ENCODE data around the gene UNC5B. TPM values are rescaled to one million over a fixed set of nuclear protein-coding genes. Genes with fewer than 3 reads are reported as not detected.

UNC5B gene
- total and polyA plus RNA-seq, 8 donors = 14.4 to 31.2 (median 21.4) TPM

- DNase-seq (no peak), ATAC-seq (no peak)
- Histone ChIP-seq H3K4me3 (no peak overlapping the region), H3K9me3 (no peaks in the 10 kb centered on the region), H3K36me3 (no peaks in the 10 kb centered on the region), H3K27ac (no peak overlapping the region), H3K4me1 (peaks cover 6 to 41% of the 10 kb centered on the region in 2 donors), H3K27me3 (peaks cover 13 to 64% of the 10 kb centered on the region in 2 donors)
- no peak for TF ChIP-seq CTCF (IDR thresholded peaks at IDR 0.05)
- intact Hi-C loops (cut with DNase I) = loop anchor here in 1 of 2 donors (10.0 kb wide), 1 partner anchor 65 kb away; no protein-coding TSS in a partner anchor
Observed at GRCh38 chr10:71209731-71210541, 2.4 kb upstream of the UNC5B start.

GRCh38 chr10:71210542-71210871 lies 1.9 kb upstream of the UNC5B start:
- Histone ChIP-seq H3K36me3 (no peaks in the 10 kb centered on the region), H3K27ac (no peak overlapping the region), H3K27me3 (peaks cover 13 to 67% of the 10 kb centered on the region in 2 donors), H3K9me3 (no peaks in the 10 kb centered on the region), H3K4me3 (no peak overlapping the region), H3K4me1 (peaks cover 6 to 43% of the 10 kb centered on the region in 2 donors)
- intact Hi-C loops (cut with DNase I) = loop anchor here in 1 of 2 donors (10.0 kb wide), 1 partner anchor 64 kb away; no protein-coding TSS in a partner anchor
- ATAC-seq (no peak), DNase-seq (no peak)
- TF ChIP-seq CTCF (IDR thresholded peaks at IDR 0.05) = no peak

GRCh38 chr10:71211053-71211452 lies 1.3 kb upstream of the UNC5B start:
- intact Hi-C loops (cut with DNase I) = loop anchor here in 1 of 2 donors (10.0 kb wide), 1 partner anchor 64 kb away; no protein-coding TSS in a partner anchor
- Histone ChIP-seq H3K9me3 (no peaks in the 10 kb centered on the region), H3K4me1 (peaks cover 6 to 43% of the 10 kb centered on the region in 2 donors), H3K4me3 (no peak overlapping the region), H3K36me3 (no peaks in the 10 kb centered on the region), H3K27me3 (peaks cover 13 to 69% of the 10 kb centered on the region in 2 donors), H3K27ac (no peak overlapping the region)
- ATAC-seq = no peak
- no peak for TF ChIP-seq CTCF (IDR thresholded peaks at IDR 0.05)
- no peak for DNase-seq

- H3K27me3 ChIP-seq = peaks cover 13 to 77% of the 10 kb centered on the region in 2 donors
- DNase-seq = no peak
- ATAC-seq = no peak
- H3K4me3 ChIP-seq = peak overlapping the region; percentile 65 to 82
- intact Hi-C loops (cut with DNase I) = loop anchor here in 1 of 2 donors (10.0 kb wide), 1 partner anchor 63 kb away; no protein-coding TSS in a partner anchor
- no peaks in the 10 kb centered on the region for H3K36me3 ChIP-seq
- TF ChIP-seq CTCF (IDR thresholded peaks at IDR 0.05) = no peak
- H3K27ac ChIP-seq = peak overlapping the region in 1 of 2 donors; percentile 70
- peaks cover 11 to 49% of the 10 kb centered on the region in 2 donors for H3K4me1 ChIP-seq
- no peaks in the 10 kb centered on the region for H3K9me3 ChIP-seq
Observed at GRCh38 chr10:71211775-71212317, 524 bp upstream of the UNC5B start.

- peaks cover 13 to 90% of the 10 kb centered on the region in 2 donors for H3K27me3 ChIP-seq
- DNase-seq (peak in 3 of 4 donors; percentile 58 to 74 (median 74)), ATAC-seq (peak; percentile 44)
Observed at GRCh38 chr10:71213127-71213621, 804 bp downstream of the UNC5B start.

More at GRCh38 chr10:71213127-71213621, 804 bp downstream of the UNC5B start:
- Histone ChIP-seq H3K4me3 (peak overlapping the region; percentile 65 to 82), H3K9me3 (no peaks in the 10 kb centered on the region), H3K36me3 (no peaks in the 10 kb centered on the region), H3K4me1 (peaks cover 13 to 63% of the 10 kb centered on the region in 2 donors), H3K27ac (peak overlapping the region; percentile 70 to 82)
- intact Hi-C loops (cut with DNase I) = loop anchor here in 1 of 2 donors (10.0 kb wide), 1 partner anchor 62 kb away; no protein-coding TSS in a partner anchor
- TF ChIP-seq CTCF (IDR thresholded peaks at IDR 0.05) = no peak
